Measurements from ENCODE around the gene SEMA6B.

SEMA6B gene

DNA sequence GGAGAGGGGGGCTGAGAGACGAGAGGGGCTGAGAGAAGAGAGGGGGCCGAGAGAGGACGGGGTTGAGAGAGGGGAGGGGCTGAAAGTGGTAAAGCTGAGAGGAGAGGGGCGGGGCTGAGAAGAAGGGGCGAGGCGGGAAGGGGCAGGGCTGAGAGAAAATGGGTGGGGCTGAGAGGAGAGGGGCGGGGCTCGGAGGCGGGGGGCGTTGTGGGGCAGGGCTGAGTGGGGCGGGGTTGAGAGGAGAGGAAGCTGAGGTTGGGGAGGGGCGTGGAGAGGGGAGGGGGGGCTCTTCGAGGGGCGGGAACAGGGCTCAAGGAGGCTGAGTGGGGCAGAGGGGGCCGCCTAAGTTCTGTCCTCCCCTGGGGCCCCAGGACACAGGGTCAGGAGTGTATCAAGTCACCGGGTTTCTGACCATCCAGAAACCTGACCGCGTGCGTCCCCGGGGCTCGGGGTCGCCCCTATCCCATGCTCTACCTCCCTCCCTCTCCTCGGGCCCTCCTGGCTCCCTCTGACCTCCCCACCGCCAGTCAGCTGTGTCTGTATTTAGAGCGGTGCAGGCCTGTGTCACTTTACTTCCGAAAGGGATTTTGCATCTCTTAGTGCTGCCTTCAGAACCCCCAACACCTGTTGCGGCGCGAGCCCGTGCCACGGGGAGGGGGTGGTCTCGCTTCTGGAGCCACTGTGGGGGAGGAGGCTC is 38.6 kb upstream of the SEMA6B start (continued):
- TF ChIP-seq ZBTB26 (tag by site-specific recombination; optimal IDR thresholded peaks at IDR 0.05) (peak; percentile 16), ZNF529 (tag by site-specific recombination; IDR thresholded peaks at IDR 0.05; ENCODE audit: insufficient replicate concordance) (no peak), ZBTB1 (tag by site-specific recombination; IDR thresholded peaks at IDR 0.05) (no peak), ZNF510 (tag by site-specific recombination; IDR thresholded peaks at IDR 0.05; ENCODE audit: insufficient replicate concordance) (no peak), ZNF350 (tag by site-specific recombination; IDR thresholded peaks at IDR 0.05) (no peak), ZNF658 (tag by site-specific recombination; IDR thresholded peaks at IDR 0.05) (no peak), ZNF561 (tag by site-specific recombination; IDR thresholded peaks at IDR 0.05; ENCODE audit: borderline replicate concordance) (no peak), ZNF133 (tag by site-specific recombination; IDR thresholded peaks at IDR 0.05) (no peak), OVOL3 (tag by site-specific recombination; IDR thresholded peaks at IDR 0.05) (no peak), ZNF670 (tag by site-specific recombination; IDR thresholded peaks at IDR 0.05; ENCODE audit: low read depth) (no peak), ZNF521 (tag by site-specific recombination; IDR thresholded peaks at IDR 0.05) (no peak), SP2 (tag by site-specific recombination; IDR thresholded peaks at IDR 0.05) (peak; percentile 43), SP3 (tag by site-specific recombination; IDR thresholded peaks at IDR 0.05) (peak; percentile 79; the same call in 1 of the 2 replicates), ZNF23 (tag by site-specific recombination; IDR thresholded peaks at IDR 0.05; ENCODE audit: borderline replicate concordance) (no peak), ZNF707 (tag by site-specific recombination; IDR thresholded peaks at IDR 0.05) (no peak), KLF17 (tag by site-specific recombination; IDR thresholded peaks at IDR 0.05) (no peak), ZNF184 (tag by site-specific recombination; IDR thresholded peaks at IDR 0.05) (no peak), ZFP37 (tag by site-specific recombination; IDR thresholded peaks at IDR 0.05) (no peak), SCRT1 (tag by site-specific recombination; IDR thresholded peaks at IDR 0.05; ENCODE audit: borderline replicate concordance) (peak; percentile 95), ZNF580 (tag by site-specific recombination; IDR thresholded peaks at IDR 0.05) (no peak), ZNF624 (tag by site-specific recombination; IDR thresholded peaks at IDR 0.05) (no peak), BCL11B (tag by site-specific recombination; IDR thresholded peaks at IDR 0.05; ENCODE audit: low read depth) (0 out of 2 replicates have a peak, but pooled peaks have one; percentile 21), ZNF549 (tag by site-specific recombination; IDR thresholded peaks at IDR 0.05) (no peak), HOXA7 (CRISPR knock-in tag; IDR thresholded peaks at IDR 0.05; ENCODE audit: borderline replicate concordance) (no peak), ZNF501 (tag by site-specific recombination; IDR thresholded peaks at IDR 0.05) (no peak), ZNF610 (tag by site-specific recombination; IDR thresholded peaks at IDR 0.05; ENCODE audit: borderline replicate concordance) (0 out of 2 replicates have a peak, but pooled peaks have one; percentile 39), BCL11A (tag by site-specific recombination; IDR thresholded peaks at IDR 0.05; ENCODE audit: low read depth) (0 out of 2 replicates have a peak, but pooled peaks have one; percentile 22), ZNF24 (tag by site-specific recombination; IDR thresholded peaks at IDR 0.05) (no peak), SCRT2 (tag by site-specific recombination; IDR thresholded peaks at IDR 0.05) (peak; percentile 98), ZNF660 (tag by site-specific recombination; IDR thresholded peaks at IDR 0.05) (no peak), ZNF76 (tag by site-specific recombination; IDR thresholded peaks at IDR 0.05; ENCODE audit: borderline replicate concordance, low read depth) (no peak), ZSCAN4 (tag by site-specific recombination; IDR thresholded peaks at IDR 0.05) (no peak), ZFP3 (tag by site-specific recombination; IDR thresholded peaks at IDR 0.05; ENCODE audit: low read depth) (no peak)
- TF ChIP-seq, protein P1, sequence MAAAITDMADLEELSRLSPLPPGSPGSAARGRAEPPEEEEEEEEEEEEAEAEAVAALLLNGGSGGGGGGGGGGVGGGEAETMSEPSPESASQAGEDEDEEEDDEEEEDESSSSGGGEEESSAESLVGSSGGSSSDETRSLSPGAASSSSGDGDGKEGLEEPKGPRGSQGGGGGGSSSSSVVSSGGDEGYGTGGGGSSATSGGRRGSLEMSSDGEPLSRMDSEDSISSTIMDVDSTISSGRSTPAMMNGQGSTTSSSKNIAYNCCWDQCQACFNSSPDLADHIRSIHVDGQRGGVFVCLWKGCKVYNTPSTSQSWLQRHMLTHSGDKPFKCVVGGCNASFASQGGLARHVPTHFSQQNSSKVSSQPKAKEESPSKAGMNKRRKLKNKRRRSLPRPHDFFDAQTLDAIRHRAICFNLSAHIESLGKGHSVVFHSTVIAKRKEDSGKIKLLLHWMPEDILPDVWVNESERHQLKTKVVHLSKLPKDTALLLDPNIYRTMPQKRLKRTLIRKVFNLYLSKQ (tag by site-specific recombination; IDR thresholded peaks at IDR 0.05; ENCODE audit: borderline replicate concordance) = no peak
- TF ChIP-seq, protein P2, sequence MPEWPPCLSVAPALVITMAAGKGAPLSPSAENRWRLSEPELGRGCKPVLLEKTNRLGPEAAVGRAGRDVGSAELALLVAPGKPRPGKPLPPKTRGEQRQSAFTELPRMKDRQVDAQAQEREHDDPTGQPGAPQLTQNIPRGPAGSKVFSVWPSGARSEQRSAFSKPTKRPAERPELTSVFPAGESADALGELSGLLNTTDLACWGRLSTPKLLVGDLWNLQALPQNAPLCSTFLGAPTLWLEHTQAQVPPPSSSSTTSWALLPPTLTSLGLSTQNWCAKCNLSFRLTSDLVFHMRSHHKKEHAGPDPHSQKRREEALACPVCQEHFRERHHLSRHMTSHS (tag by site-specific recombination; IDR thresholded peaks at IDR 0.05) = no peak

Measured in HEK293 (cell line).